H9 (cell line): ENCODE results near the gene ADGRG1. TPM values are rescaled to one million over a fixed set of nuclear protein-coding genes. Genes with fewer than 3 reads are reported as not detected.

Experiments used
- DNase-seq: peaks from one replicate; pipeline ENCODE4 v3.0.0-alpha.2; 2017
- H2AFZ ChIP-seq: one replicate; pipeline ENCODE4 v1.6.1; 2013; ENCODE audit warnings: mild to moderate bottlenecking, low read length, control low read depth, moderate library complexity
- H2AK5ac ChIP-seq: 2 replicates; pipeline ENCODE4 v1.6.1; 2013; ENCODE audit warnings: low read length, control low read depth, mixed read lengths; ENCODE audit not compliant: insufficient read length
- H2BK120ac ChIP-seq: one replicate; pipeline ENCODE4 v1.6.1; 2013; ENCODE audit warnings: low read depth, mild to moderate bottlenecking, low read length, control low read depth, inconsistent platforms; ENCODE audit not compliant: poor library complexity, severe bottlenecking
- H2BK12ac ChIP-seq: 2 replicates; pipeline ENCODE4 v1.6.1; 2013; ENCODE audit warnings: low read length, control low read depth, mixed read lengths, low read depth; ENCODE audit not compliant: insufficient read length
- H2BK15ac ChIP-seq: 2 replicates; pipeline ENCODE4 v1.6.1; 2013; ENCODE audit warnings: low read depth, low read length, control low read depth
- H2BK20ac ChIP-seq: one replicate; pipeline ENCODE4 v1.6.1; 2013; ENCODE audit warnings: low read depth, mild to moderate bottlenecking, low read length, control low read depth, inconsistent platforms; ENCODE audit not compliant: poor library complexity, severe bottlenecking
- H2BK5ac ChIP-seq: 2 replicates; pipeline ENCODE4 v1.6.1; 2013; ENCODE audit warnings: low read length, control low read depth, mixed read lengths; ENCODE audit not compliant: insufficient read length
- H3K14ac ChIP-seq: 2 replicates; pipeline ENCODE4 v1.6.1; 2013; ENCODE audit warnings: low read length, control low read depth; ENCODE audit not compliant: insufficient read depth
- H3K18ac ChIP-seq: 2 replicates; pipeline ENCODE4 v1.6.1; 2013; ENCODE audit warnings: low read depth, mild to moderate bottlenecking, mixed read lengths, low read length, control low read depth; ENCODE audit not compliant: insufficient read length
- H3K23ac ChIP-seq: 2 replicates; pipeline ENCODE4 v1.6.1; 2013; ENCODE audit warnings: low read length, control low read depth, mixed read lengths, low read depth; ENCODE audit not compliant: insufficient read length
- H3K23me2 ChIP-seq: 2 replicates; pipeline ENCODE4 v1.6.1; 2013; ENCODE audit warnings: low read depth, mild to moderate bottlenecking, mixed read lengths, low read length, control low read depth; ENCODE audit not compliant: insufficient read length, poor library complexity, severe bottlenecking
- H3K27ac ChIP-seq: 2 replicates; pipeline ENCODE4 v1.5.1; 2013; ENCODE audit warnings: low read length, control low read depth, mixed read lengths, low read depth; ENCODE audit not compliant: insufficient read length
- H3K27me3 ChIP-seq: 2 replicates; pipeline ENCODE4 v1.6.1; 2013; ENCODE audit warnings: low read length, control low read depth, inconsistent platforms; ENCODE audit not compliant: insufficient read depth
- H3K4ac ChIP-seq: 2 replicates; pipeline ENCODE4 v1.6.1; 2013; ENCODE audit warnings: low read depth, mild to moderate bottlenecking, control low read depth, inconsistent platforms, low read length, moderate library complexity
- H3K4me1 ChIP-seq: 2 replicates; pipeline ENCODE4 v1.6.1; 2013; ENCODE audit warnings: low read length, control low read depth, inconsistent platforms; ENCODE audit not compliant: insufficient read depth
- H3K4me2 ChIP-seq: 2 replicates; pipeline ENCODE4 v1.6.1; 2013; ENCODE audit warnings: low read length, control low read depth, mixed read lengths; ENCODE audit not compliant: insufficient read length, insufficient read depth
- H3K56ac ChIP-seq: 2 replicates; pipeline ENCODE4 v1.6.1; 2013; ENCODE audit warnings: low read depth, mild to moderate bottlenecking, mixed read lengths, low read length, control low read depth; ENCODE audit not compliant: insufficient read length
- H3K79me1 ChIP-seq: 2 replicates; pipeline ENCODE4 v1.6.1; 2013; ENCODE audit warnings: low read depth, mild to moderate bottlenecking, moderate library complexity, low read length, control low read depth, inconsistent platforms; ENCODE audit not compliant: insufficient read depth, poor library complexity, severe bottlenecking
- H3K79me2 ChIP-seq: 2 replicates; pipeline ENCODE4 v1.6.1; 2013; ENCODE audit warnings: low read length, control low read depth, inconsistent platforms; ENCODE audit not compliant: insufficient read depth
- H3K9ac ChIP-seq: 2 replicates; pipeline ENCODE4 v1.6.1; 2013; ENCODE audit warnings: low read length, control low read depth, mixed read lengths; ENCODE audit not compliant: insufficient read length; ENCODE audit errors: extremely low read depth
- H3K9me3 ChIP-seq: one replicate; pipeline ENCODE4 v1.6.1; 2013; ENCODE audit warnings: low read depth, low read length, inconsistent platforms; ENCODE audit not compliant: control insufficient read depth
- H3T11ph ChIP-seq: one replicate; pipeline ENCODE4 v1.6.1; 2013; ENCODE audit warnings: mild to moderate bottlenecking, low read length, control low read depth, inconsistent platforms
- H4K20me1 ChIP-seq: one replicate; pipeline ENCODE4 v1.6.1; 2013; ENCODE audit not compliant: control insufficient read depth, insufficient read length, insufficient read depth
- H4K5ac ChIP-seq: 2 replicates; pipeline ENCODE4 v1.6.1; 2013; ENCODE audit warnings: low read depth, mild to moderate bottlenecking, mixed read lengths, low read length, control low read depth; ENCODE audit not compliant: insufficient read length
- H4K8ac ChIP-seq: replicated peaks from 2 replicates; pipeline ENCODE4 v1.6.1; 2013; ENCODE audit warnings: low read length, control low read depth, mixed read lengths, low read depth; ENCODE audit not compliant: insufficient read length
- H4K91ac ChIP-seq: 2 replicates; pipeline ENCODE4 v1.6.1; 2013; ENCODE audit warnings: low read depth, mild to moderate bottlenecking, moderate library complexity, mixed read lengths, low read length, control low read depth; ENCODE audit not compliant: insufficient read length
- H3K27ac Mint-ChIP-seq, 3 experiments: 2 replicates in 2 of 3; 3 replicates in 1 of 3; pipeline ENCODE4 v1.8.0; 2020 to 2021; ENCODE audit warnings: mixed read lengths in 3 of 3, mild to moderate bottlenecking in 1 of 3, moderate library complexity in 1 of 3
- H3K27me3 Mint-ChIP-seq: 2 replicates; pipeline ENCODE4 v1.8.0; 2021; ENCODE audit warnings: low read depth, mild to moderate bottlenecking, moderate library complexity, mixed read lengths
- H3K36me3 Mint-ChIP-seq, 3 experiments: 2 replicates in 2 of 3; 3 replicates in 1 of 3; pipeline ENCODE4 v1.8.0; 2020 to 2021; ENCODE audit warnings: low read depth in 3 of 3, mixed read lengths in 3 of 3; ENCODE audit not compliant: insufficient read depth in 1 of 3
- H3K4me1 Mint-ChIP-seq, 2 experiments: 2 replicates each; pipeline ENCODE4 v1.8.0; 2020; ENCODE audit warnings: mixed read lengths in 2 of 2
- H3K4me3 Mint-ChIP-seq, 2 experiments: 2 replicates in 1 of 2; 3 replicates in 1 of 2; pipeline ENCODE4 v1.8.0; 2020 to 2021; ENCODE audit warnings: mild to moderate bottlenecking in 2 of 2, mixed read lengths in 2 of 2, moderate library complexity in 1 of 2
- H3K9me3 Mint-ChIP-seq, 2 experiments: 2 replicates in 1 of 2; 3 replicates in 1 of 2; pipeline ENCODE4 v1.8.0; 2020; ENCODE audit warnings: mild to moderate bottlenecking in 2 of 2, mixed read lengths in 2 of 2, moderate library complexity in 1 of 2
- WGBS: extraction: QIAGEN DNeasy Blood & Tissue Kit; methylation state at CpG from one replicate; pipeline ENCODE4 v1.1.7; 2013; ENCODE audit warnings: missing lambda C conversion rate, low lambda C conversion rate, mixed read lengths; ENCODE audit not compliant: insufficient read length; ENCODE audit errors: extremely low coverage; 5-methylcytosine and 5-hydroxymethylcytosine counted together
- total RNA-seq: library from RNA; stranded (reverse); gene quantifications from 2 replicates; pipeline ENCODE4 v1.2.1, GENCODE V29; 2021
- TF ChIP-seq, protein P1 (sequence below): fragments of 200-600 bp; sonication (generic); conservative IDR thresholded peaks from 3 replicates; pipeline ENCODE4 v1.8.0; 2021; ENCODE audit warnings: antibody characterized with exemption, mild to moderate bottlenecking

Gene ADGRG1
- total RNA-seq, 1 experiment from 2014 or later: 1.1 TPM

DNA sequence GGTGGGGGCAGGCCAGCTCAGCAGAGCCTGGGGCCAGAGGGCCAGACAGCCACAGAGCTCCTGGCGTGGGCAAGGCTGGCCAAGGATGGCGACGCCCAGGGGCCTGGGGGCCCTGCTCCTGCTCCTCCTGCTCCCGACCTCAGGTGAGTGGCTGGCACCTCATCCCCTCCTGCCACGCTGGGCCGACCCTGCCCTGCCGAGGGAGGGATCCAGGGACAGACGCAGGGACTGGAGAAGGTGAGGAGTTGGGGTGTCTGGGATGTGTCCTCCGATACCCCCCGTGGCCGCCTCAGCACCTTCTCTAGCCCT, 39.8 kb downstream of the ADGRG1 start, which contains the start of gene ADGRG3:
Gene ADGRG3 (plus strand): TSS at position 44 of the 309 bp plus-strand sequence. CDS start 42 bp downstream, at position 86.
- no peaks in the 10 kb centered on the region for H3K27me3 ChIP-seq
- WGBS: no CpG with 5 or more reads among the region's 11 CpGs
- no peak within 1 kb of the TSS for H3K27ac ChIP-seq
- peaks cover 7% of the 10 kb centered on the region for H3K27me3 Mint-ChIP-seq
- no peak within 1 kb of the TSS for H2BK5ac ChIP-seq
- no peak within 1 kb of the TSS for H3K4me3 Mint-ChIP-seq
- no peaks in the 10 kb centered on the region for H3K4me1 ChIP-seq
- H3K4me2 ChIP-seq: no peak within 1 kb of the TSS
- no peaks in the 10 kb centered on the region; a peak in 1 of 7 replicates for H3K36me3 Mint-ChIP-seq
- no peak for DNase-seq
- H2AK5ac ChIP-seq: no peak within 1 kb of the TSS
- no peak within 1 kb of the TSS for H3K9ac ChIP-seq
- H3K23ac ChIP-seq: no peak within 1 kb of the TSS
- H4K5ac ChIP-seq: no peak within 1 kb of the TSS
- no peak within 1 kb of the TSS for H2AFZ ChIP-seq
- no peak within 1 kb of the TSS for H3K56ac ChIP-seq
- H3K27ac Mint-ChIP-seq: peak within 1 kb of the TSS in 2 of 3 experiments; percentile 53 to 83; a peak in 3 of 7 replicates
- no peak within 1 kb of the TSS for H4K91ac ChIP-seq
- no peak within 1 kb of the TSS for H3T11ph ChIP-seq
- no peak within 1 kb of the TSS for H4K8ac ChIP-seq
- no peak within 1 kb of the TSS for H2BK20ac ChIP-seq
- 0 out of 4 replicates have a peak, but pooled peaks cover 0 to 2% of the 10 kb centered on the region in 2 experiments for H3K4me1 Mint-ChIP-seq
- no peaks in the 10 kb centered on the region for H3K79me2 ChIP-seq
- H3K79me1 ChIP-seq: no peaks in the 10 kb centered on the region
- H3K4ac ChIP-seq: no peak within 1 kb of the TSS
- H2BK12ac ChIP-seq: no peak within 1 kb of the TSS
- TF ChIP-seq, protein P1, sequence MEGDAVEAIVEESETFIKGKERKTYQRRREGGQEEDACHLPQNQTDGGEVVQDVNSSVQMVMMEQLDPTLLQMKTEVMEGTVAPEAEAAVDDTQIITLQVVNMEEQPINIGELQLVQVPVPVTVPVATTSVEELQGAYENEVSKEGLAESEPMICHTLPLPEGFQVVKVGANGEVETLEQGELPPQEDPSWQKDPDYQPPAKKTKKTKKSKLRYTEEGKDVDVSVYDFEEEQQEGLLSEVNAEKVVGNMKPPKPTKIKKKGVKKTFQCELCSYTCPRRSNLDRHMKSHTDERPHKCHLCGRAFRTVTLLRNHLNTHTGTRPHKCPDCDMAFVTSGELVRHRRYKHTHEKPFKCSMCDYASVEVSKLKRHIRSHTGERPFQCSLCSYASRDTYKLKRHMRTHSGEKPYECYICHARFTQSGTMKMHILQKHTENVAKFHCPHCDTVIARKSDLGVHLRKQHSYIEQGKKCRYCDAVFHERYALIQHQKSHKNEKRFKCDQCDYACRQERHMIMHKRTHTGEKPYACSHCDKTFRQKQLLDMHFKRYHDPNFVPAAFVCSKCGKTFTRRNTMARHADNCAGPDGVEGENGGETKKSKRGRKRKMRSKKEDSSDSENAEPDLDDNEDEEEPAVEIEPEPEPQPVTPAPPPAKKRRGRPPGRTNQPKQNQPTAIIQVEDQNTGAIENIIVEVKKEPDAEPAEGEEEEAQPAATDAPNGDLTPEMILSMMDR: no peak
- H3K9me3 Mint-ChIP-seq: no peaks in the 10 kb centered on the region
- H4K20me1 ChIP-seq: no peaks in the 10 kb centered on the region
- H2BK15ac ChIP-seq: no peak within 1 kb of the TSS
- H3K9me3 ChIP-seq: no peaks in the 10 kb centered on the region
- no peaks in the 10 kb centered on the region for H3K23me2 ChIP-seq
- no peak within 1 kb of the TSS for H2BK120ac ChIP-seq
- no peak within 1 kb of the TSS; the same call in 1 of the 2 replicates for H3K14ac ChIP-seq
- H3K18ac ChIP-seq: no peak within 1 kb of the TSS
